Heart right ventricle (tissue), 16 donors: ENCODE measurements around the gene KCNQ1. TPM values are rescaled to one million over a fixed set of nuclear protein-coding genes. Genes with fewer than 3 reads are reported as not detected.

Experiments
- ATAC-seq, 8 donors: fragments of 200-7000 bp; cut with Tn5 transposase; one replicate each; pipeline ENCODE4 v1.9.1; 2020; ENCODE audit warnings: mild to moderate bottlenecking in 8 of 8, moderate library complexity in 8 of 8, moderate number of reproducible peaks in 1 of 8
- DNase-seq, 2 donors: peaks; one replicate each; pipeline ENCODE4 v3.0.0-alpha.2; 2020
- H3K27ac ChIP-seq, 10 donors: fragments of 200-600 bp; sonication (generic) in 2 of 10; one replicate each; pipeline versions ENCODE4 v1.5.0 to v1.8.0; 2020 to 2022; ENCODE audit warnings: mild to moderate bottlenecking in 3 of 10
- H3K27me3 ChIP-seq, 7 donors: fragments of 200-600 bp; one replicate each; pipeline ENCODE4 v1.8.0; 2021 to 2022; ENCODE audit warnings: mild to moderate bottlenecking in 2 of 7
- H3K36me3 ChIP-seq, 9 donors: fragments of 200-600 bp; sonication (generic) in 1 of 9; one replicate each; pipeline versions ENCODE4 v1.5.0 to v1.8.0; 2020 to 2022; ENCODE audit warnings: mild to moderate bottlenecking in 2 of 9
- H3K4me1 ChIP-seq, 9 donors: fragments of 200-600 bp; sonication (generic) in 1 of 9; one replicate each; pipeline versions ENCODE4 v1.5.0 to v1.8.0; 2020 to 2022; ENCODE audit warnings: mild to moderate bottlenecking in 4 of 9
- H3K4me3 ChIP-seq, 10 donors: fragments of 200-600 bp; sonication (generic) in 2 of 10; one replicate each; pipeline versions ENCODE4 v1.5.0 to v1.8.0; 2020 to 2022; ENCODE audit warnings: mild to moderate bottlenecking in 7 of 10, moderate library complexity in 2 of 10
- H3K9me3 ChIP-seq, 11 donors: fragments of 200-600 bp in 10 of 11; sonication (generic) in 2 of 11; one replicate each; pipeline versions ENCODE4 v1.5.0 to v1.8.0; 2013 to 2022; ENCODE audit warnings: mild to moderate bottlenecking in 2 of 11, control low read depth in 1 of 11, moderate library complexity in 1 of 11
- WGBS, 2 donors: extraction: QIAGEN DNeasy Blood & Tissue Kit; methylation state at CpG; one replicate each; pipeline ENCODE4 v1.1.7; 2013; ENCODE audit warnings: inconsistent platforms in 1 of 2; 5-methylcytosine and 5-hydroxymethylcytosine counted together
- intact Hi-C, 10 donors: fragments of 100-400 bp; cut with DNase I; formaldehyde crosslinking; loops; one replicate each; pipeline versions ENCODE4 v1.11.1 to v1.14.2; 2022
- polyA plus RNA-seq, 2 donors: library from polyadenylated mRNA; stranded (reverse); fragments of 200-250 nt; gene quantifications; one replicate each; pipeline ENCODE4 v1.2.3, GENCODE V29; 2013
- total RNA-seq, 10 donors: library from RNA; stranded (reverse); fragmentation: NEBNext Ultra II Directional in 3 of 10; extraction: Animal tissue kit (Norgen Biotek cat#: 25700) in 3 of 10; gene quantifications; one replicate each; pipeline versions ENCODE4 v1.2.1 to v1.2.4, GENCODE V29; 2021 to 2023
- TF ChIP-seq, protein P1 (sequence below), 9 donors: fragments of 200-600 bp; sonication (generic) in 2 of 9; IDR thresholded peaks; one replicate each; pipeline versions ENCODE4 v1.5.0 to v1.8.0; 2021 to 2022; ENCODE audit warnings: antibody characterized with exemption in 9 of 9, mild to moderate bottlenecking in 5 of 9, moderate library complexity in 1 of 9
- donor health status: Arrhythmogenic right ventricular cardiomyopathy.
- donor health status: ischemic (EF 13 %, LVEDD 7.1; RV severe dilation, severe dysfunction).
- donor health status: healthy with polysubstance abuse.
- donor health status: DM: no; HTN: yes; CAD: no.
- donor health status: DM: no; HTN: no; CAD: no.
- donor health status: ischemic (EF 25% LVEDD 6.9; RV normal size, moderate dysfunction).
- donor health status: ischemic (EF 25% LVEDD 5.7; RV mildly dilated, moderate dysfunction).
- donor health status: healthy.
- donor health status: DM: yes; HTN: yes; CAD: no.
- donor health status: Ischemic cardiomyopathy.
- donor health status: ischemic (EF 35%, LVEDD 5.7; RV mildly dilated, moderate dysfunction).
- donor health status: nonischemic (EF 11% LVEDD 7.7; RV severe dilation, severe dysfunction).
- donor health status: DM: yes; HTN: yes; CAD: no.
- donor health status: PGD.
- donor health status: ischemic (EF 29% LVEDD 5.4; RV normal size, mild dysfunction).
- donor health status: nonischemic (EF 23%, LVEDD 6.1; RV moderate dilation, normal function).

Gene KCNQ1
- total and polyA plus RNA-seq, 12 donors: 19.9 to 48.2 (median 33.7) TPM

- 16 to 20% methylated on average over 43 of the region's 43 CpGs for WGBS, 2 donors
- H3K27ac ChIP-seq: peak overlapping the region in 9 of 10 donors; percentile 1 to 69 (median 54)
- H3K27me3 ChIP-seq: no peaks in the 10 kb centered on the region
- H3K4me1 ChIP-seq: peaks cover 13 to 28% (median 21%) of the 10 kb centered on the region in 9 donors
- ATAC-seq (peak; percentile 76 to 95 (median 88)), DNase-seq (peak; percentile 89 to 93)
- H3K4me3 ChIP-seq: peak overlapping the region in 6 of 10 donors; percentile 23 to 48 (median 38)
- H3K9me3 ChIP-seq: no peaks in the 10 kb centered on the region
- intact Hi-C loops: loop anchor here (1.0 to 10.0 kb wide), 6 partner anchors 228 to 562 kb away; partner anchors contain the start of genes C11orf21 (in 1 of the 10) and TSPAN32 (in 1 of the 10)
- TF ChIP-seq, protein P1, sequence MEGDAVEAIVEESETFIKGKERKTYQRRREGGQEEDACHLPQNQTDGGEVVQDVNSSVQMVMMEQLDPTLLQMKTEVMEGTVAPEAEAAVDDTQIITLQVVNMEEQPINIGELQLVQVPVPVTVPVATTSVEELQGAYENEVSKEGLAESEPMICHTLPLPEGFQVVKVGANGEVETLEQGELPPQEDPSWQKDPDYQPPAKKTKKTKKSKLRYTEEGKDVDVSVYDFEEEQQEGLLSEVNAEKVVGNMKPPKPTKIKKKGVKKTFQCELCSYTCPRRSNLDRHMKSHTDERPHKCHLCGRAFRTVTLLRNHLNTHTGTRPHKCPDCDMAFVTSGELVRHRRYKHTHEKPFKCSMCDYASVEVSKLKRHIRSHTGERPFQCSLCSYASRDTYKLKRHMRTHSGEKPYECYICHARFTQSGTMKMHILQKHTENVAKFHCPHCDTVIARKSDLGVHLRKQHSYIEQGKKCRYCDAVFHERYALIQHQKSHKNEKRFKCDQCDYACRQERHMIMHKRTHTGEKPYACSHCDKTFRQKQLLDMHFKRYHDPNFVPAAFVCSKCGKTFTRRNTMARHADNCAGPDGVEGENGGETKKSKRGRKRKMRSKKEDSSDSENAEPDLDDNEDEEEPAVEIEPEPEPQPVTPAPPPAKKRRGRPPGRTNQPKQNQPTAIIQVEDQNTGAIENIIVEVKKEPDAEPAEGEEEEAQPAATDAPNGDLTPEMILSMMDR (IDR thresholded peaks at IDR 0.05): peak; percentile 99 to 100 (median 99)
- H3K36me3 ChIP-seq: peaks cover 0 to 12% (median 0%) of the 10 kb centered on the region in 9 donors
Observed at GRCh38 chr11:2532704-2533586, 88.1 kb downstream of the KCNQ1 start.

GRCh38 chr11:2533587-2534133 is 88.9 kb downstream of the KCNQ1 start:
- Histone ChIP-seq H3K4me1 (peaks cover 13 to 28% (median 21%) of the 10 kb centered on the region in 9 donors), H3K36me3 (peaks cover 0 to 11% (median 0%) of the 10 kb centered on the region in 9 donors), H3K27me3 (no peaks in the 10 kb centered on the region), H3K9me3 (no peaks in the 10 kb centered on the region), H3K4me3 (peak overlapping the region in 5 of 10 donors; percentile 16 to 48 (median 38)), H3K27ac (peak overlapping the region in 9 of 10 donors; percentile 1 to 69 (median 55))
- peak; percentile 21 to 84 (median 70) for ATAC-seq
- WGBS, 2 donors: 34% methylated on average over 22 of the region's 22 CpGs
- intact Hi-C loops: loop anchor here in 6 of 10 donors (1.0 to 10.0 kb wide), 6 partner anchors 229 to 561 kb away; partner anchors contain the start of genes C11orf21 (in 1 of the 6) and TSPAN32 (in 1 of the 6)
- TF ChIP-seq, protein P1 (IDR thresholded peaks at IDR 0.05): no peak
- peak; percentile 74 to 80 for DNase-seq

DNA sequence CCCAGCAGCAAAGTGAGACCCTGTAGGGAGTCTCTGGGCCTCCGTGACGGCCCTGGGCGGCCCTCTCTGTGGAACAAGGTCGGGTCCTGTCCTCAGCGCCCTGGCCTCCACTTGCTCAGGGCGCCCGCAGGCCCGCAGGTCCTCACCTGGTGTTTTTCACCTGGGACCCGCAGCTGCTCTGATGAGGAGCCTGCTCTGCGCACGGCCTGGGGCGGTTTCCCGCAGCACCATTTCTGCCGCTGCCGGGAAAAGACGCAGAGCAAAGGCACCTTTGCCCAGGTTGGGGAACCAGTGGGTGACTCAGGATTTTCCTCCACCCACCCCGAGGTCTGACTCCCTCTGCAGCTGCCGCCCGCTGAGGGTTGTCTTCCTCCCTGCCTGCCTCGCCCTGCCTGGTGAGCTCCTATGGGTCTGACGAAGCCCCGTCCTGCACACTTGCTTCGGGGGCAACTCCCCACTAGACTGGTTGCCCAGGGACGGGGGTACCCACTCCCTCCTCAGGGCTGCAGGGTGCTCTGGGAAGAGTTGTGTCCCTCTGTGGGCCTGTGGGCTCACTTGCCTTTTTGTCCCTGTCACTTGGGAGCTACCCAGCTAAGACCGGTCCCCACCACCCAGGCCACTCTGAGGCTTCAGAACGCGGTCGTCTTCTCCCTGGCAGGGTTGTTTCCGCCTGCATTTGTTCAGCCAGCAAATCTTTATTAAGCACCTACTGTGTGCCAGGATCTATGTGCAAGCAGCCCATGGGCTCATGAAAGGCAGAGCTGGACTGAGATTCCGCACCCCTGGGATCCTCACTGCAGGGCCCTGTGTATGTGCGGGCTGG is 89.5 kb downstream of the KCNQ1 start:
- WGBS, 2 donors: 89 to 91% methylated on average over 31 of the region's 31 CpGs
- peak overlapping the region in 6 of 10 donors; percentile 12 to 69 (median 49) for H3K27ac ChIP-seq
- no peak for ATAC-seq
- no peaks in the 10 kb centered on the region for H3K27me3 ChIP-seq
- H3K9me3 ChIP-seq: no peaks in the 10 kb centered on the region
- H3K36me3 ChIP-seq: peaks cover 0 to 4% (median 0%) of the 10 kb centered on the region in 9 donors
- TF ChIP-seq, protein P1 (IDR thresholded peaks at IDR 0.05): no peak
- peak overlapping the region in 1 of 10 donors; percentile 16 for H3K4me3 ChIP-seq
- no peak for DNase-seq
- intact Hi-C loops: loop anchor here in 3 of 10 donors (2.0 to 10.0 kb wide), 4 partner anchors 230 to 560 kb away; partner anchors contain the start of genes C11orf21 (in 1 of the 3) and TSPAN32 (in 1 of the 3)
- peaks cover 13 to 28% (median 21%) of the 10 kb centered on the region in 9 donors for H3K4me1 ChIP-seq
